HG02870 (cell line): Measurements from ENCODE around the gene PPP1R1C.

Experiments
- ATAC-seq: cut with Tn5 transposase; IDR thresholded peaks from one replicate; pipeline ENCODE4 v1.9.1; 2021; ENCODE audit warnings: mild to moderate bottlenecking, moderate library complexity; ENCODE audit not compliant: unreplicated experiment

PPP1R1C gene

DNA sequence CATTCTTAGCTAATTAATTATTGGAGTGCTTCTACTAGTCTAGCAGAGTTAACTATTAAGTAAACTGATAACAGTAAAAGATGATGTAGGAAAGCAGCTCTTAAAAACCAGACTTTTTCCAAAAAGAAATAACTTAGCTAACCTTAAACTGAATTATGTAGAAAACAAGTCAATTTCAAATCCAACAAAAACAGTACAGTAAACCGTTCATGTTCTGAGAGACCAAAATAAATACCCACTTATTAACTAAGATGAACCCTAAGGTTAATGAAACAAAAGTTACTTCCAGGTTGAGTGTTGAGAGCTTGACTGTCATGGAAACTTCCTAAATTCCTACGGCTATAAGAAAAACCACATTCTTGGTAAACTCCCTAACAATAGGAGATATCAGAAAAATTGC is 181.2 kb downstream of the PPP1R1C start:
- no peak for ATAC-seq
